Caco-2 (cell line): ENCODE measurements around the gene GPSM1. TPM values are rescaled to one million over a fixed set of nuclear protein-coding genes. Genes with fewer than 3 reads are reported as not detected.

Experiments
- BruUV-seq: library from RNA; stranded (reverse); fragments of 400-500 nt; replicated peaks from 2 replicates; lab custom pipeline; 2021; lab: Mats Ljungman, UMichigan
- CTCF ChIA-PET: fragments of 300-600 bp; sonication (Branson Sonifier 250); formaldehyde crosslinking; loops from one replicate; lab custom pipeline; 2022; ENCODE audit warnings: antibody characterized with exemption; lab: Charles Lee
- POLR2A ChIA-PET: fragments of 300-600 bp; sonication (Branson Sonifier 250); formaldehyde crosslinking; loops from one replicate; lab custom pipeline; 2022; ENCODE audit warnings: antibody characterized with exemption; lab: Charles Lee
- DNase-seq, 2 experiments: peaks; one replicate each; pipeline versions ENCODE4 v3.0.0 to v3.0.0-alpha.2; 2020 to 2022
- H3K27me3 ChIP-seq: replicated peaks from 2 replicates; pipeline ENCODE4 v1.6.0; 2011; ENCODE audit warnings: low read length; ENCODE audit not compliant: control insufficient read depth, insufficient read depth
- H3K36me3 ChIP-seq: 2 replicates; pipeline ENCODE4 v1.5.1; 2011; ENCODE audit warnings: low read length; ENCODE audit not compliant: control insufficient read depth, insufficient read depth
- H3K4me1 ChIP-seq: fragments of 250-450 bp; sonication (Bioruptor Pico); 2 replicates; pipeline ENCODE4 v1.5.1; 2020; ENCODE audit warnings: mild to moderate bottlenecking
- H3K4me3 ChIP-seq: 2 replicates; pipeline ENCODE4 v1.5.1; 2011; ENCODE audit warnings: low read depth, mild to moderate bottlenecking, control low read depth, low read length
- H3K9me3 ChIP-seq: fragments of 250-450 bp; sonication (Bioruptor Pico); 2 replicates; pipeline ENCODE4 v1.5.1; 2020; ENCODE audit warnings: mild to moderate bottlenecking, moderate library complexity
- H3K27ac Mint-ChIP-seq: one replicate; pipeline ENCODE4 v1.8.0; 2022; ENCODE audit warnings: mixed read lengths; ENCODE audit not compliant: unreplicated experiment
- H3K27me3 Mint-ChIP-seq: one replicate; pipeline ENCODE4 v1.8.0; 2022; ENCODE audit warnings: mixed read lengths; ENCODE audit not compliant: insufficient read depth, unreplicated experiment
- H3K36me3 Mint-ChIP-seq: one replicate; pipeline ENCODE4 v1.8.0; 2022; ENCODE audit warnings: mild to moderate bottlenecking, mixed read lengths; ENCODE audit not compliant: insufficient read depth, unreplicated experiment
- H3K4me1 Mint-ChIP-seq: one replicate; pipeline ENCODE4 v1.8.0; 2022; ENCODE audit warnings: low read depth, mixed read lengths; ENCODE audit not compliant: unreplicated experiment
- H3K4me3 Mint-ChIP-seq: one replicate; pipeline ENCODE4 v1.8.0; 2022; ENCODE audit warnings: mild to moderate bottlenecking, moderate library complexity, mixed read lengths; ENCODE audit not compliant: unreplicated experiment
- H3K9me3 Mint-ChIP-seq: one replicate; pipeline ENCODE4 v1.8.0; 2022; ENCODE audit warnings: mixed read lengths; ENCODE audit not compliant: unreplicated experiment
- intact Hi-C: fragments of 100-400 bp; cut with micrococcal nuclease; formaldehyde crosslinking; loops from one replicate; pipeline ENCODE4 v1.10.0; 2022; ENCODE audit not compliant: unreplicated experiment
- total RNA-seq: library from RNA; stranded (reverse); gene quantifications from 2 replicates; pipeline ENCODE4 v1.2.3, GENCODE V29; 2022
- TF ChIP-seq, protein P1 (sequence below), 2 experiments: fragments of 200-600 bp in 1 of 2; IDR thresholded peaks; 1 replicate in 1 of 2; 2 replicates in 1 of 2; pipeline versions ENCODE4 v1.5.1 to v1.8.0; 2011 to 2022; ENCODE audit warnings: antibody characterized with exemption in 1 of 2, control low read depth in 1 of 2, inconsistent platforms in 1 of 2, low read depth in 1 of 2, low read length in 1 of 2, mild to moderate bottlenecking in 1 of 2, moderate library complexity in 1 of 2; ENCODE audit not compliant: insufficient read depth in 1 of 2, severe bottlenecking in 1 of 2, unreplicated experiment in 1 of 2

GPSM1 gene
- total RNA-seq, 1 experiment from 2014 or later: 25.7 TPM

DNA sequence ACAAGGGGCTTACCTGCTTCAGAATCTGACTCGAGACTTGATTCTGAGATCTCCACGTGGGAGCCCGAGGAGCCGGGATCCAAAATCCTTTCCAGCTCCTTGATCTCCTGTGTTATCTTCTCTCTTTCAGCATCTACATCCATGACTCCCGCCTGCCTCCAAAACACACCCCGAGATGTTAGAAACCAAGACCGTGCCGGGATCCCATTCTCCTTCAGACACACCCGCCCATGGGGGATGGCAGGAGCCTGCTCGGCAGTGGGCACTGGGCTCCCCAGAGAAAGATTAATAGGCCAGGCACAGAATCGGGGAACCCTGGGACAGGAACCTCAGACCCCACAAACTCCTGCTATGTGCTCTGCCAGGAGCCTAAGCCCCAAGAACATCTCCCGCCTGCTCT is 70.9 kb downstream of the GPSM1 start:
- CTCF ChIA-PET: no interaction called here
- Mint-ChIP-seq H3K27ac (peak overlapping the region; percentile 76), H3K4me3 (peak overlapping the region; percentile 91), H3K9me3 (no peaks in the 10 kb centered on the region), H3K27me3 (no peaks in the 10 kb centered on the region), H3K4me1 (peaks cover 20% of the 10 kb centered on the region), H3K36me3 (peaks cover 71% of the 10 kb centered on the region)
- Histone ChIP-seq H3K4me1 (no peaks in the 10 kb centered on the region), H3K9me3 (no peaks in the 10 kb centered on the region), H3K4me3 (no peak overlapping the region), H3K27me3 (no peaks in the 10 kb centered on the region), H3K36me3 (peaks cover 1% of the 10 kb centered on the region; the same call in 1 of the 2 replicates)
- TF ChIP-seq, protein P1, sequence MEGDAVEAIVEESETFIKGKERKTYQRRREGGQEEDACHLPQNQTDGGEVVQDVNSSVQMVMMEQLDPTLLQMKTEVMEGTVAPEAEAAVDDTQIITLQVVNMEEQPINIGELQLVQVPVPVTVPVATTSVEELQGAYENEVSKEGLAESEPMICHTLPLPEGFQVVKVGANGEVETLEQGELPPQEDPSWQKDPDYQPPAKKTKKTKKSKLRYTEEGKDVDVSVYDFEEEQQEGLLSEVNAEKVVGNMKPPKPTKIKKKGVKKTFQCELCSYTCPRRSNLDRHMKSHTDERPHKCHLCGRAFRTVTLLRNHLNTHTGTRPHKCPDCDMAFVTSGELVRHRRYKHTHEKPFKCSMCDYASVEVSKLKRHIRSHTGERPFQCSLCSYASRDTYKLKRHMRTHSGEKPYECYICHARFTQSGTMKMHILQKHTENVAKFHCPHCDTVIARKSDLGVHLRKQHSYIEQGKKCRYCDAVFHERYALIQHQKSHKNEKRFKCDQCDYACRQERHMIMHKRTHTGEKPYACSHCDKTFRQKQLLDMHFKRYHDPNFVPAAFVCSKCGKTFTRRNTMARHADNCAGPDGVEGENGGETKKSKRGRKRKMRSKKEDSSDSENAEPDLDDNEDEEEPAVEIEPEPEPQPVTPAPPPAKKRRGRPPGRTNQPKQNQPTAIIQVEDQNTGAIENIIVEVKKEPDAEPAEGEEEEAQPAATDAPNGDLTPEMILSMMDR (IDR thresholded peaks at IDR 0.05; ENCODE audit: insufficient read depth in 1 of 2, low read depth in 1 of 2, low read length in 1 of 2, severe bottlenecking in 1 of 2, unreplicated experiment in 1 of 2): no peak
- POLR2A ChIA-PET: no interaction called here
- BruUV-seq: no TSS peak
- DNase-seq: no peak
- intact Hi-C loops: loop anchor here (5.0 kb wide), 1 partner anchor 36 kb away; the partner anchor contains the start of gene DNLZ

- POLR2A ChIA-PET: interaction anchor here (0.5 kb wide), 1 partner anchor 65 kb away, joined by 12 read pairs; no protein-coding TSS in a partner anchor
- BruUV-seq: no TSS peak
- Histone ChIP-seq H3K27me3 (no peaks in the 10 kb centered on the region), H3K36me3 (no peaks in the 10 kb centered on the region), H3K9me3 (no peaks in the 10 kb centered on the region), H3K4me1 (no peaks in the 10 kb centered on the region), H3K4me3 (peak overlapping the region; percentile 96)
- peak overlapping the region; percentile 76 for H3K27ac Mint-ChIP-seq
- intact Hi-C loops: loop anchor here (1.0 to 5.0 kb wide), 3 partner anchors 37 to 87 kb away; partner anchors contain the start of gene DNLZ
- H3K4me3 Mint-ChIP-seq: peak overlapping the region; percentile 91
- TF ChIP-seq, protein P1 (IDR thresholded peaks at IDR 0.05; ENCODE audit: insufficient read depth in 1 of 2, low read depth in 1 of 2, low read length in 1 of 2, severe bottlenecking in 1 of 2, unreplicated experiment in 1 of 2): no peak
- H3K9me3 Mint-ChIP-seq: no peaks in the 10 kb centered on the region
- DNase-seq: peak in 1 of 2 experiments; percentile 39
- no peaks in the 10 kb centered on the region for H3K27me3 Mint-ChIP-seq
- peaks cover 20% of the 10 kb centered on the region for H3K4me1 Mint-ChIP-seq
- CTCF ChIA-PET: no interaction called here
- peaks cover 76% of the 10 kb centered on the region for H3K36me3 Mint-ChIP-seq
Observed at GRCh38 chr9:136399176-136400037, 72.1 kb downstream of the GPSM1 start.

DNA sequence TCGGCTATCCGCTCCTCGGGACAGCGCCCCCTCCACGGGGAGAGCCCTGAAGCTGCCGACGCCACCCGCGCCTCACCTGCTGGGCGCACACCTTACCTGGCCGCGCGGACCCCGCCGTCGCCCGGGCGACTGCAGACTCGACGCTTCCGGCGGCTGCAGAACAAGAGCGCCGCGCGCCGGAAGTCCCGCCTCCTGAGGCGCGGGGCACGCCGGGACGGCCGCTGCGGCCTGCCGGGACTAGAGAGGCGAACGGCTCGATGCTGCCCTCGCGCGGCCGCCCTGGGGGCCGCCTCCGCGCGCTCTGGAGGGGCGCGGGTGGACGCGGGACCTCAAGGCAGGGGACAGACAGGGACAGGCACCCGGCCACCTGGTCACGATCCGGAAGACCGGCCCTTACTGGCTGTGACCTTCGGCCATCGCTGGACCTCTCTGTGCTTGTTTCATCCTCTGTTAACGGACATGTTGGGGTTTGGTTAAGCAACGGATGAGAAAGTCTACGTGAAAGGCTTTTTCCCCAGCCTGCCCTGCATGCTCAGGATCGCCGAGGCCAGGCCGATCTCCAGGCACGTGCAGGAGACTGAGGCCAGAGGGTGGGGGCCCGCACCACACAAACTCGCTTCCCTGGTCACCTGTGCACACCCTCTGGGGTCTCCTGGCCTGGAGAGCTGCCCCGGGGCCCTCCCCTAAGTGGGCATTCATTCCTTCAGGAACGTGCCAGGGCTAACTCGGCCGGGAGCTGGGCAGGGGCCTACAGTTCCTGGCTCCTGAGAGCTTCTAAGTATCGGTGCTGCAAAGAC is 72.9 kb downstream of the GPSM1 start, which contains the start of gene SNAPC4:
Gene SNAPC4 (minus strand): TSS at position 133 of the 797 bp plus-strand sequence. CDS start 1,742 bp downstream, outside the sequence.
- TF ChIP-seq, protein P1 (IDR thresholded peaks at IDR 0.05; ENCODE audit: insufficient read depth in 1 of 2, low read depth in 1 of 2, low read length in 1 of 2, severe bottlenecking in 1 of 2, unreplicated experiment in 1 of 2): peak; percentile 71 to 87
- ChIA-PET POLR2A (interaction anchor here (0.5 to 1.1 kb wide), 2 partner anchors 10 to 66 kb away, joined by 4 to 12 read pairs; partner anchors contain the start of genes ENTR1 and PMPCA), CTCF (interaction anchor here (0.6 to 1.8 kb wide), 5 partner anchors 9 to 100 kb away, joined by 3 to 7 read pairs (median 4); no protein-coding TSS in a partner anchor)
- Mint-ChIP-seq H3K36me3 (peaks cover 79% of the 10 kb centered on the region), H3K27me3 (no peaks in the 10 kb centered on the region), H3K4me1 (peaks cover 20% of the 10 kb centered on the region), H3K27ac (peak within 1 kb of the TSS; percentile 90), H3K9me3 (no peaks in the 10 kb centered on the region), H3K4me3 (peak within 1 kb of the TSS; percentile 91)
- H3K36me3 ChIP-seq: no peaks in the 10 kb centered on the region
- H3K4me3 ChIP-seq: peak within 1 kb of the TSS; percentile 96
- H3K9me3 ChIP-seq: no peaks in the 10 kb centered on the region
- no TSS peak for BruUV-seq
- H3K27me3 ChIP-seq: no peaks in the 10 kb centered on the region
- peak; percentile 85 to 93 for DNase-seq
- no peaks in the 10 kb centered on the region for H3K4me1 ChIP-seq
- intact Hi-C loops: loop anchor here (1.0 kb wide), 2 partner anchors 55 to 88 kb away; no protein-coding TSS in a partner anchor
